ENCODE measurements around the gene PTPN1. TPM values are rescaled to one million over a fixed set of nuclear protein-coding genes. Genes with fewer than 3 reads are reported as not detected.

Gene PTPN1
- polyA plus RNA-seq, 3 donors, result 30.5 to 35.7 (median 32.2) TPM

DNA sequence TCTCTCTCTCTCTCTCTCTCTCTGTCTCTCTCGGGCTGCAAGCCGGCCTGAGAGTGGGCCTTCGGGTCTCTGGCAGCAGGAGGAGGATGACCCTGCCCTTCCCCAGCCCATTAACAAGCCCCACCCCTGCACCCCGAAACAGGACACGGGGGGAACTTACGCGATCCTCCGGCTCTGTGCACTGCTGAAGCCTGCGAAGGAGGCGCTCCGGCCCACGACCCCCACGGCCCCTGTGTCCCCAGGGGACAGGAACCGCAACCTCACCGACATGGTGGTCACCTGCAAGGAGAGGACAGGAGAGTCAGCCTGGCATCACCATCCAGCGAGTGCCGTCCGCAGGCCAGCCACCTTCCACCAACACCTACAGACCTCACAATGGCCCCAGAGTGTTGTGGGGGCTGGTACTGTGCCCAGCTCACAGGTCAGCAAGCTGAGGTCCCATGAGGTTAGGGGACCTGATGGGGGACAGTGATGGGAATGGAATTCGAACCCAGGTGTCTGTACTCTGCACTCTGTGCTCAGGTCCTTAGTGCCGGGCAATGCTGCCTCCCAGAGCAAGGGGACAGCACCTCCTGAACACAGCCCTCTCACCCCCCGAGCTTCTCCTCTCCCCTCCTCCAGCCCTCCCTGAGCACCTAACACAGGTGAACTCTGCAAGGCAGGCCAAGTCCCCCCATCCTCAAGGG lies 120.5 kb downstream of the PTPN1 start:
- DNase-seq, result no peak

GRCh38 chr20:50632236-50632635 lies 122.1 kb downstream of the PTPN1 start:
- no peak for DNase-seq

DNA sequence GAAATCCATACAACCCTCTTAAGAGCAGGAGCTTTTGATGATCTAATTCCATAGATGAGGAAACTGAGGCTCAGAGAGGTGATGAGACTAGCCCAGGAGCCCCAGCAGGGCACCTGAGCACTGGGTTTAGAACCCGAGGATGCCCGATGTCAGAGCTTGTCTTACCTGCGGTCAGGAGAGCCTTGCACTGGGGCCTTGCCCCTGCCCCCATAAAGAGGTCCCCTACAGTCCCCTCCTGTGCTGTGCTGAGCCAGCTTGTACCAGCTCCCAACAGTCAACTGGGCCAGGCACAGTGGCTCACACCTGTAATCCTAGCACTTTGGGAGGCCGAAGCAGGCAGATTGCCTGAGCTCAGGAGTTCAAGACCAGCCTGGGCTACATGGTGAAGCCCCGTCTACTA lies 122.5 kb downstream of the PTPN1 start:
- no peak for DNase-seq

- no peak for DNase-seq
Observed at GRCh38 chr20:50633361-50633760, 123.2 kb downstream of the PTPN1 start.

GRCh38 chr20:50634191-50634590 lies 124.0 kb downstream of the PTPN1 start:
- DNase-seq, result no peak

Other genes with a start within 250 kb of the PTPN1 start
- 1 to 10 TPM; 5.5 to 8.5 (median 8.0) TPM for gene RIPOR3, start 181.2 kb downstream of the PTPN1 start, polyA plus RNA-seq (ENCODE audit: insufficient read length in 3 of 3)
- 10 to 100 TPM; 17.0 to 26.2 (median 21.1) TPM for gene PARD6B, start 221.2 kb downstream of the PTPN1 start, polyA plus RNA-seq (ENCODE audit: insufficient read length in 3 of 3)